ENCODE measurements around the gene RIMS1. TPM values are rescaled to one million over a fixed set of nuclear protein-coding genes. Genes with fewer than 3 reads are reported as not detected.

The RIMS1 gene
- total RNA-seq, 1 donor from 2014 or later, result 2.2 TPM

DNA sequence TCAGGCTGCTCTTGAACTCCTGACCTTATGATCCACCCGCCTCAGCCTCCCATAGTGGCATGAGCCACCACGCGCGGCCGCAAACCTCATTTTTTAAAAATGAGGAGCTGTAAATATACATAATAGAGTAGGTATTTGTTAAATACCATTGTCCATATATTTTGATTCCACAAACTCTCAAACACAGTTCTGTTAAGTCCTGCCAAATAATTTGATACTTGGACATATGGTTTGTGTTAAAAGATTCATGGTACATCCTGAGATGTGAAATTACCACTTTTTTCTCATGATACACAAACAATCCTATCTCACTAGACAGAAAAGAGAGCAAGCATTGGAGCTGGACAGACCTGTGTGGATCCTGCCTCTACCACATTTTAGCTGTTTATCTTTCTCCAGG is 401.5 kb downstream of the RIMS1 start:
- H2AFZ ChIP-seq (ENCODE audit: low read depth, low read length), result no peak overlapping the region
- no peak overlapping the region for H3K27ac ChIP-seq (ENCODE audit: low read depth, low read length)
- H3K4me2 ChIP-seq (ENCODE audit: low read length), result no peak overlapping the region
- H3K79me2 ChIP-seq (ENCODE audit: insufficient read depth, low read length), result no peaks in the 10 kb centered on the region
- H3K9ac ChIP-seq (ENCODE audit: low read length), result no peak overlapping the region
- Mint-ChIP-seq H3K4me3 (ENCODE audit: unreplicated experiment) (no peak overlapping the region), H3K27ac (ENCODE audit: unreplicated experiment) (peak overlapping the region; percentile 49), H3K27me3 (ENCODE audit: low read depth, unreplicated experiment) (no peaks in the 10 kb centered on the region), H3K4me1 (ENCODE audit: low read depth, unreplicated experiment) (peaks cover 30% of the 10 kb centered on the region), H3K36me3 (ENCODE audit: low read depth, unreplicated experiment) (no peaks in the 10 kb centered on the region), H3K9me3 (ENCODE audit: unreplicated experiment) (no peaks in the 10 kb centered on the region)
- peaks cover 8% of the 10 kb centered on the region for H3K4me1 ChIP-seq (ENCODE audit: insufficient read depth, low read length)
- no peak overlapping the region for H3K4me3 ChIP-seq (ENCODE audit: insufficient read depth, low read depth, low read length)
- FAIRE-seq (no peak), DNase-seq (ENCODE audit: low read depth) (peak; percentile 20)
- TF ChIP-seq CTCF (IDR thresholded peaks at IDR 0.05; ENCODE audit: insufficient read depth, low read depth, low read length), result no peak
- no peak for TF ChIP-seq EZH2 (IDR thresholded peaks at IDR 0.05; ENCODE audit: insufficient read depth, low read length)
- no peaks in the 10 kb centered on the region for H4K20me1 ChIP-seq (ENCODE audit: insufficient read depth, low read length)
- H3K9me3 ChIP-seq (ENCODE audit: insufficient read depth, low read depth, low read length), result no peaks in the 10 kb centered on the region
- H3K27me3 ChIP-seq (ENCODE audit: insufficient read depth, low read length), result no peaks in the 10 kb centered on the region
- no peaks in the 10 kb centered on the region for H3K36me3 ChIP-seq (ENCODE audit: insufficient read depth, low read length)

GRCh38 chr6:72288592-72288991 is 402.2 kb downstream of the RIMS1 start:
- Histone ChIP-seq H3K79me2 (ENCODE audit: insufficient read depth, low read length) (no peaks in the 10 kb centered on the region), H3K27ac (ENCODE audit: low read depth, low read length) (no peak overlapping the region), H2AFZ (ENCODE audit: low read depth, low read length) (no peak overlapping the region), H3K9ac (ENCODE audit: low read length) (no peak overlapping the region), H3K4me3 (ENCODE audit: insufficient read depth, low read depth, low read length) (no peak overlapping the region), H3K4me2 (ENCODE audit: low read length) (no peak overlapping the region), H3K9me3 (ENCODE audit: insufficient read depth, low read depth, low read length) (no peaks in the 10 kb centered on the region), H3K36me3 (ENCODE audit: insufficient read depth, low read length) (no peaks in the 10 kb centered on the region), H3K27me3 (ENCODE audit: insufficient read depth, low read length) (no peaks in the 10 kb centered on the region), H4K20me1 (ENCODE audit: insufficient read depth, low read length) (no peaks in the 10 kb centered on the region), H3K4me1 (ENCODE audit: insufficient read depth, low read length) (peaks cover 8% of the 10 kb centered on the region)
- peak overlapping the region; percentile 56 for H3K27ac Mint-ChIP-seq (ENCODE audit: unreplicated experiment)
- H3K4me1 Mint-ChIP-seq (ENCODE audit: low read depth, unreplicated experiment), result peaks cover 30% of the 10 kb centered on the region
- FAIRE-seq (no peak), DNase-seq (ENCODE audit: low read depth) (peak; percentile 26)
- H3K4me3 Mint-ChIP-seq (ENCODE audit: unreplicated experiment), result no peak overlapping the region
- no peaks in the 10 kb centered on the region for H3K9me3 Mint-ChIP-seq (ENCODE audit: unreplicated experiment)
- TF ChIP-seq CTCF (IDR thresholded peaks at IDR 0.05; ENCODE audit: insufficient read depth, low read depth, low read length) (no peak), EZH2 (IDR thresholded peaks at IDR 0.05; ENCODE audit: insufficient read depth, low read length) (no peak)
- H3K36me3 Mint-ChIP-seq (ENCODE audit: low read depth, unreplicated experiment), result no peaks in the 10 kb centered on the region
- H3K27me3 Mint-ChIP-seq (ENCODE audit: low read depth, unreplicated experiment), result no peaks in the 10 kb centered on the region

DNA sequence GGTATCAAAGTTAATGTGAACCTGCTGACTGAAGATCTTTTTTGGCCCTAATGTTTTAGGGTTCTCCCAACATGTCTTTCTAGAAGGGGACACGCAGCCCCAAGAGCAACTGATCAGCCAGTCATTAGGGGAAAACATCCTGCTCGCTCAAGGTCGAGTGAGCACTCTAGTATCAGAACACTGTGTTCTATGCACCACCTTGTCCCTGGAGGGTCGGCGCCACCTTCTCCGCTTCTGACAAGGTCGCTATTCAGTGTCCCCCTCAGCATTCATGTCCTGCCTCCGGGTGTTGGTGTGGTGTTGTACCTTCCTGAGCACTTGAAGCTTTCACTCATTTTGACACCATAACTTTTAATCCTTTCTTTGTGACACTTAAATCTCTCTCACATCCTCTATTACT is 404.3 kb downstream of the RIMS1 start:
- Mint-ChIP-seq H3K36me3 (ENCODE audit: low read depth, unreplicated experiment) (no peaks in the 10 kb centered on the region), H3K27ac (ENCODE audit: unreplicated experiment) (no peak overlapping the region), H3K4me3 (ENCODE audit: unreplicated experiment) (no peak overlapping the region), H3K9me3 (ENCODE audit: unreplicated experiment) (no peaks in the 10 kb centered on the region), H3K27me3 (ENCODE audit: low read depth, unreplicated experiment) (no peaks in the 10 kb centered on the region), H3K4me1 (ENCODE audit: low read depth, unreplicated experiment) (peaks cover 25% of the 10 kb centered on the region)
- Histone ChIP-seq H3K9me3 (ENCODE audit: insufficient read depth, low read depth, low read length) (no peaks in the 10 kb centered on the region), H3K36me3 (ENCODE audit: insufficient read depth, low read length) (no peaks in the 10 kb centered on the region), H3K4me1 (ENCODE audit: insufficient read depth, low read length) (peaks cover 8% of the 10 kb centered on the region), H3K4me2 (ENCODE audit: low read length) (no peak overlapping the region), H3K9ac (ENCODE audit: low read length) (no peak overlapping the region), H3K4me3 (ENCODE audit: insufficient read depth, low read depth, low read length) (no peak overlapping the region), H4K20me1 (ENCODE audit: insufficient read depth, low read length) (no peaks in the 10 kb centered on the region), H2AFZ (ENCODE audit: low read depth, low read length) (no peak overlapping the region), H3K27ac (ENCODE audit: low read depth, low read length) (no peak overlapping the region), H3K27me3 (ENCODE audit: insufficient read depth, low read length) (no peaks in the 10 kb centered on the region), H3K79me2 (ENCODE audit: insufficient read depth, low read length) (no peaks in the 10 kb centered on the region)
- FAIRE-seq, result no peak
- no peak for DNase-seq (ENCODE audit: low read depth)
- TF ChIP-seq EZH2 (IDR thresholded peaks at IDR 0.05; ENCODE audit: insufficient read depth, low read length) (no peak), CTCF (IDR thresholded peaks at IDR 0.05; ENCODE audit: insufficient read depth, low read depth, low read length) (no peak)

Data from astrocyte (in vitro differentiated cells and primary cell).